HepG2 (cell line): ENCODE measurements around the gene ETFDH. TPM values are rescaled to one million over a fixed set of nuclear protein-coding genes. Genes with fewer than 3 reads are reported as not detected.

ENCODE experiments used
- ASH2L ChIP-seq: fragments of 300-600, 200-600 bp; sonication (generic); IDR thresholded peaks from 2 replicates; pipeline ENCODE4 v1.7.0; 2017; ENCODE audit warnings: low read depth, mild to moderate bottlenecking, moderate library complexity, mixed read lengths, low read length; ENCODE audit not compliant: insufficient read length
- CBX5 ChIP-seq: sonication (generic); formaldehyde crosslinking; IDR thresholded peaks from 2 replicates; pipeline ENCODE4 v1.4.0; 2020; ENCODE audit warnings: missing genetic modification reagents, borderline replicate concordance
- ELF4 ChIP-seq: sonication (generic); formaldehyde crosslinking; IDR thresholded peaks from 2 replicates; pipeline ENCODE4 v1.5.0; 2020; ENCODE audit warnings: missing genetic modification reagents, mild to moderate bottlenecking, moderate library complexity, borderline replicate concordance
- ETV6 ChIP-seq: sonication (generic); formaldehyde crosslinking; conservative IDR thresholded peaks from 2 replicates; pipeline ENCODE4 v1.4.0; 2020; ENCODE audit warnings: missing genetic modification reagents
- FOXA1 ChIP-seq, 2 experiments: fragments of 450-650 bp in 1 of 2; sonication (generic) in 1 of 2; formaldehyde crosslinking in 1 of 2; IDR thresholded peaks; 2 replicates each; pipeline versions ENCODE4 v1.4.0 to v1.6.1; 2016 to 2020; ENCODE audit warnings: missing genetic modification reagents in 1 of 2
- FOXJ3 ChIP-seq: sonication (generic); formaldehyde crosslinking; IDR thresholded peaks from 2 replicates; pipeline ENCODE4 v1.4.0; 2020; ENCODE audit warnings: missing genetic modification reagents, mild to moderate bottlenecking, borderline replicate concordance
- HCFC1 ChIP-seq: fragments of 150-350 bp; IDR thresholded peaks from 2 replicates; pipeline ENCODE4 v1.6.1; 2014; ENCODE audit warnings: low read depth, low read length
- KDM5B ChIP-seq: sonication (generic); formaldehyde crosslinking; IDR thresholded peaks from 2 replicates; pipeline ENCODE4 v1.4.0; 2020; ENCODE audit warnings: missing genetic modification reagents, mild to moderate bottlenecking, borderline replicate concordance
- MBD4 ChIP-seq: IDR thresholded peaks from 2 replicates; pipeline ENCODE4 v1.6.1; 2012; ENCODE audit warnings: low read length, inconsistent platforms, borderline replicate concordance
- MXI1 ChIP-seq: IDR thresholded peaks from 3 replicates; pipeline ENCODE4 v1.6.1; 2012; ENCODE audit warnings: low read depth, low read length, inconsistent platforms, borderline replicate concordance
- NFKB2 ChIP-seq: sonication (generic); formaldehyde crosslinking; IDR thresholded peaks from 2 replicates; pipeline ENCODE4 v1.4.0; 2020; ENCODE audit warnings: missing genetic modification reagents, borderline replicate concordance
- NR2F2 ChIP-seq: IDR thresholded peaks from 2 replicates; pipeline ENCODE4 v1.6.1; 2012; ENCODE audit warnings: low read depth, inconsistent platforms, borderline replicate concordance
- SALL1 ChIP-seq: sonication (generic); formaldehyde crosslinking; IDR thresholded peaks from 2 replicates; pipeline ENCODE4 v1.8.0; 2022; ENCODE audit warnings: mild to moderate bottlenecking, missing genetic modification reagents
- TBP ChIP-seq: sonication (generic); formaldehyde crosslinking; IDR thresholded peaks from 2 replicates; pipeline ENCODE4 v1.5.0; 2020; ENCODE audit warnings: missing genetic modification reagents
- TCF12 ChIP-seq, 2 experiments: fragments of 450-650 bp in 1 of 2; sonication (generic) in 1 of 2; formaldehyde crosslinking in 1 of 2; IDR thresholded peaks; 2 replicates each; pipeline versions ENCODE4 v1.6.1 to v1.8.0; 2017 to 2022; ENCODE audit warnings: antibody characterized with exemption in 1 of 2, mild to moderate bottlenecking in 1 of 2, missing genetic modification reagents in 1 of 2, moderate library complexity in 1 of 2
- ZFP36 ChIP-seq: fragments of 150-350 bp; IDR thresholded peaks from 2 replicates; pipeline ENCODE4 v1.6.1; 2018; ENCODE audit warnings: borderline replicate concordance, low read length, low read depth; ENCODE audit not compliant: partially characterized antibody
- ZIK1 ChIP-seq: sonication (generic); formaldehyde crosslinking; IDR thresholded peaks from 2 replicates; pipeline ENCODE4 v1.5.0; 2020; ENCODE audit warnings: mild to moderate bottlenecking, low read depth, missing genetic modification reagents, borderline replicate concordance
- ZNF180 ChIP-seq: sonication (generic); formaldehyde crosslinking; IDR thresholded peaks from 2 replicates; pipeline ENCODE4 v1.4.0; 2020; ENCODE audit warnings: low read depth, missing genetic modification reagents, borderline replicate concordance
- ZNF20 ChIP-seq: sonication (generic); formaldehyde crosslinking; IDR thresholded peaks from 2 replicates; pipeline ENCODE4 v1.4.0; 2020; ENCODE audit warnings: mild to moderate bottlenecking, moderate library complexity, missing genetic modification reagents
- ZNF225 ChIP-seq: sonication (generic); formaldehyde crosslinking; IDR thresholded peaks from 2 replicates; pipeline ENCODE4 v1.4.0; 2020; ENCODE audit warnings: mild to moderate bottlenecking, missing genetic modification reagents
- ZNF451 ChIP-seq: sonication (generic); formaldehyde crosslinking; IDR thresholded peaks from 2 replicates; pipeline ENCODE4 v1.5.0; 2020; ENCODE audit warnings: mild to moderate bottlenecking, missing genetic modification reagents
- ZNF597 ChIP-seq: sonication (generic); formaldehyde crosslinking; IDR thresholded peaks from 2 replicates; pipeline ENCODE4 v1.5.0; 2020; ENCODE audit warnings: missing genetic modification reagents
- ZNF7 ChIP-seq: IDR thresholded peaks from 2 replicates; pipeline ENCODE4 v1.6.1; 2016; ENCODE audit warnings: missing biosample characterization, missing genetic modification reagents
- ZNF776 ChIP-seq: sonication (generic); formaldehyde crosslinking; IDR thresholded peaks from 2 replicates; pipeline ENCODE4 v1.4.0; 2020; ENCODE audit warnings: mild to moderate bottlenecking, missing genetic modification reagents
- polyA plus RNA-seq, 8 experiments: library from polyadenylated mRNA; depleted of rRNA in 3 of 8; stranded (reverse) in 7 of 8; unstranded in 1 of 8; fragments of >200 nt; fragmentation: Illumina TruSeq in 4 of 8; extraction: Trizol in 4 of 8; gene quantifications; 2 replicates each; pipeline versions ENCODE4 v1.2.1 to v1.2.3, GENCODE V29; 2011 to 2016; ENCODE audit warnings: low read depth in 4 of 8, missing spikeins in 1 of 8, mixed read lengths in 1 of 8; ENCODE audit not compliant: insufficient read depth in 1 of 8
- total RNA-seq, 5 experiments: library from RNA; depleted of rRNA; stranded (reverse); fragments of >200 nt; fragmentation: Illumina TruSeq; extraction: Trizol; gene quantifications; 2 replicates each; pipeline ENCODE4 v1.2.3, GENCODE V29; 2016; ENCODE audit warnings: low read depth in 1 of 5
- TF ChIP-seq, protein P1 (sequence below): sonication (generic); formaldehyde crosslinking; IDR thresholded peaks from 2 replicates; pipeline ENCODE4 v1.4.0; 2020; ENCODE audit warnings: mild to moderate bottlenecking, missing genetic modification reagents

ETFDH gene
- total and polyA plus RNA-seq, 2 of the 13 experiments (the other 11 are each of a cell fraction or from before 2014, with no cell fraction given): 14.7 to 17.8 TPM

- TF ChIP-seq ELF4 (CRISPR knock-in tag) (peak; percentile 40; the same call in 1 of the 2 replicates), CBX5 (CRISPR knock-in tag) (peak; percentile 82; the same call in 1 of the 2 replicates), TCF12 (IDR thresholded peaks at IDR 0.05) (no peak), TCF12 (CRISPR knock-in tag; IDR thresholded peaks at IDR 0.05) (peak; percentile 78), ETV6 (peak; percentile 59; the same call in 1 of the 2 replicates), ZNF597 (CRISPR knock-in tag) (no peak), ZNF7 (CRISPR knock-in tag) (peak; percentile 95), FOXA1 (IDR thresholded peaks at IDR 0.05) (no peak), FOXA1 (CRISPR knock-in tag; IDR thresholded peaks at IDR 0.05) (peak; percentile 64), ASH2L (peak; percentile 67), NR2F2 (no peak), ZNF776 (peak; percentile 92), KDM5B (CRISPR knock-in tag) (peak; percentile 95), ZNF225 (CRISPR knock-in tag) (no peak; the same call in none of the 2 replicates), FOXJ3 (CRISPR knock-in tag) (peak; percentile 73; the same call in 1 of the 2 replicates), ZFP36 (no peak), HCFC1 (peak; percentile 91), TBP (CRISPR knock-in tag) (no peak), ZNF451 (peak; percentile 74; the same call in 1 of the 2 replicates), ZNF20 (CRISPR knock-in tag) (no peak), ZNF180 (CRISPR knock-in tag) (no peak), MXI1 (peak; percentile 80; the same call in 1 of the 3 replicates), NFKB2 (CRISPR knock-in tag) (peak; percentile 64; the same call in 1 of the 2 replicates), MBD4 (no peak), ZIK1 (CRISPR knock-in tag) (peak; percentile 86; the same call in 1 of the 2 replicates), SALL1 (CRISPR knock-in tag) (peak; percentile 92)
- TF ChIP-seq, protein P1, sequence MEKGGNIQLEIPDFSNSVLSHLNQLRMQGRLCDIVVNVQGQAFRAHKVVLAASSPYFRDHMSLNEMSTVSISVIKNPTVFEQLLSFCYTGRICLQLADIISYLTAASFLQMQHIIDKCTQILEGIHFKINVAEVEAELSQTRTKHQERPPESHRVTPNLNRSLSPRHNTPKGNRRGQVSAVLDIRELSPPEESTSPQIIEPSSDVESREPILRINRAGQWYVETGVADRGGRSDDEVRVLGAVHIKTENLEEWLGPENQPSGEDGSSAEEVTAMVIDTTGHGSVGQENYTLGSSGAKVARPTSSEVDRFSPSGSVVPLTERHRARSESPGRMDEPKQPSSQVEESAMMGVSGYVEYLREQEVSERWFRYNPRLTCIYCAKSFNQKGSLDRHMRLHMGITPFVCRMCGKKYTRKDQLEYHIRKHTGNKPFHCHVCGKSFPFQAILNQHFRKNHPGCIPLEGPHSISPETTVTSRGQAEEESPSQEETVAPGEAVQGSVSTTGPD (CRISPR knock-in tag): peak; percentile 78
Observed at GRCh38 chr4:158671915-158672806, at the start of gene ETFDH (continued).
